GM21619 (cell line): Measurements from ENCODE around the gene ACTA1.
"Not testable (repeated sequence)": the region's sequence is repeated elsewhere in the genome, so short reads cannot be mapped to it uniquely, and the experiment has no call there.

Experiments used
- ATAC-seq: cut with Tn5 transposase; IDR thresholded peaks from one replicate; pipeline ENCODE4 v1.9.1; 2021; ENCODE audit not compliant: unreplicated experiment

Gene ACTA1

DNA sequence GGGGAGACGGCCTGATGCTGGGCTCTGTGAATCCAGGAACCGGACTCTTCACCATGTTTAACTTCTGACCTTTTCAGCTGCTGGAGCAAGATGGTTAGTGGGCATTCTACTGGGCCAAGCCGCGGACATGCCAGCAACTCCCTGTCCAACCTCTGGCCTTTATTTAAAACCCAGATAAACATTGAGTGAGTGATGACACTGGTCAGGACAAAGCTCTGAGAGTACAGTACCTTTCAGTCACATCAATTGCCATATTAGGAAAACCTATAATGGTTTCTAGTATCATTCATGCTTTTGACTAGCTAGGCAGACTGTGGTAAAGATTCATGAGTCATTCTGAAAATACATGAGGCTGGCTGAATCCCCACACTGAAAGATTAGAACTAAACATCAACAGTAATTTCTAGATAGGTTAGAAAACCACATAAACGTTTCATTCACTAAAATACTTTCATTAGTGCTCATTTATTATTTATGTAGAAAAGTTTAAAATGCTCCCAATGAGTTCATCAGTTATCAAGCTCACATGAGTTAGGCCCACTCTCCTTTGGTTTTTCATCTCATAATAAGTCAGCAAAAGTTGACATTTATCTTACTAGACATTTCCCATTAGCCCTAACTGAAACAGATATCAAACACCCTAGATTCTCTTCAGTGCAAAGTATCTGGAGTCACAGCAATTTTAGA lies 7.1 kb upstream of the ACTA1 start:
- ATAC-seq = peak; percentile 97

- no peak for ATAC-seq
Observed at GRCh38 chr1:229438021-229438420, 4.1 kb upstream of the ACTA1 start.

DNA sequence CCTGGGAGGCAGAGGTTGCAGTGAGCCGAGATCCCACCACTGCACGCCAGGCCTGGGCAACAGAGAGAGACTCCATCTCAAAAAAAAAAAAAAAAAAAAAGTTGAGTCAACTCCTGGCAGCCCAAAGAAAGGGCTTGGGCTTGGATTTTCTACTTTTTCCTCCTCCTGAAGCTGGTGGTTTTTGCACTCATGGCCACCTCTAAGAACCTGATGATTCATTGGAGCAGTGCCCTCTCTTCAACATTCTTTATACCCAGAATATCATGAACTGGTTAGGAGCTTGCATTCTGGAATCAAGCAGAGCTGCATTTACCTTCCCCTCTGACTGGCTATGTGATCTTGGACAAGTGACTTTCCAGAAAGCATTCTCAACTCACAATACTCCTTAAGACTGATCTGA lies 3.5 kb upstream of the ACTA1 start:
- no peak for ATAC-seq

GRCh38 chr1:229436201-229436600 lies 2.3 kb upstream of the ACTA1 start:
- ATAC-seq = no peak

DNA sequence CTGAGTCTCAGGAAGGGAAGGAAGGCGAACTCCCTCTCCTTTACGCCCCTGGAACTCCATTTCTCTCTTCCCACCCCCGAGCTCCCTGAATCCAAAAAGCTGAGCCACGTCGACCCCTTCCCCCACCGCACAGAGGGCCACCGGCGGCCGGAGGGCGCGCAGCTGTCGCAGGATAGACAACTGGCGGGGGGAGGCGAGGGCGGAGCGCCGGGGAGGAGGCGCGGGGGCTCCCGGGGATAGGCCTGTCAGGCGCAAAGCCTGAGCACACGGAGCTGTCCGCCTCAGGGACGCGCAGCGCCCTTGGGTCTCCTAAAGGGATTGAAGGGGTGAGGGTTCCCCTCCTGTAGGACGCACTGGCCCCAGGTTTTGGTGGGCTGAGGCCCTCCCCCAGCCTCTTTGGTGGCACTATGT lies 752 bp upstream of the ACTA1 start:
- no peak for ATAC-seq

DNA sequence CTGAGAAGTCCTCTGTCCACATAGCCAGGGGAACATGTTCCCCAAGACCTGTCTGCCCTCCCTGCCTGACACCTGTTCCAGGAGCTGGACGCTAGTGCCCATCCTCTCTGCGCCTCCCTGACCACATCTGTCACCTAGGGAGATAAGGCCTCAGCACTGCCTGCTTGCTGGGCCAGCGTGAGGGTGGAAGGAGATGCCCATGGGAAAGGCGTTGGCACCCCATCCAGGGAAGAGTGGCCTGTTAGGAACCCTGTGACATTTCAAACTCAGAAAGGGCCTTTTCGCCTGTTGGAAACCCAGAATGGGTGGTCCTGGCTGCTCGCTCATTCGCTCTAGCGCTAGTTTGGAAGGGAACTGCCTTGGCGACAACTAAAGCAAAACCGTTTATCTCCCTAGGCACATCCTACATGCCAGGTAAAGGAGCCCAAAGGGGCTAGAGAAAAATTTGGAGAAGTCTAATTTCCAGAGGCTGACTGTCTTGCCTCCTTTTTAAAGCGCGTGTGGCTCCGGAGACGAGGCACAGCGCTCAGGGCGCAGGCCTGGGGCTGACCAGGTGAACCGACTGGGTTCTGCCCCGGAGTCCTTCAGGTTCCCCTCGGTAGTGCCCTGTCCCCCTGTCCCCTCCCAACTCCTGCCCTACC lies 410 bp downstream of the ACTA1 start:
- no peak for ATAC-seq

- no peak for ATAC-seq
Observed at GRCh38 chr1:229432905-229433304, 989 bp downstream of the ACTA1 start.

- no peak for ATAC-seq
Observed at GRCh38 chr1:229432116-229432461, 1.8 kb downstream of the ACTA1 start.

- no peak for ATAC-seq
Observed at GRCh38 chr1:229431284-229432115, 2.4 kb downstream of the ACTA1 start.

DNA sequence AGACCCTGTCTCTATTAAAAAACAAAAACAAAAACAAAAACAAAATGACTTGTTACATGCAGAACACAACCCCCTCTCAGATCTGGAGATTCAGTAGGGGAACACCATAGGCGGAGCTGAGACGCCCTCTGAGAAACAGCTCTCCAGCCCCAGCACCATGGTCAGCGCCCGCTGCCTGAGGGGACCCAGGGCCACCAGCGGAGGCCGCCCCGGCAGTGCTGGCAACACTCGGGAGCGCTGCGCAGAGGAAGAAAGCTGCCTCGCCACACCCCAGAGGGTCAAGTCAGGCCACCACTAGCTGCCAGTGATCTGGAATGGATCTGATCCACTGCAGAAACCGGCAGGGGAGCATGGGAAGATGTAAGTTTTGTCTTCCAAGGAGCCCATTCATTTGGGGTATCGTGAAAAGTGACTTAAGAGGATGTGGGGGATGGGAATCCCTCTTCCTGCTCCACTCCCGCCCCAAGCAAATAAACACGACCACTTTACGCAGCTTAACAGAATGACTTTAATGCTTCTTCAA lies 3.1 kb downstream of the ACTA1 start:
- no peak for ATAC-seq

- ATAC-seq = no peak
Observed at GRCh38 chr1:229428256-229428655, 5.6 kb downstream of the ACTA1 start.

DNA sequence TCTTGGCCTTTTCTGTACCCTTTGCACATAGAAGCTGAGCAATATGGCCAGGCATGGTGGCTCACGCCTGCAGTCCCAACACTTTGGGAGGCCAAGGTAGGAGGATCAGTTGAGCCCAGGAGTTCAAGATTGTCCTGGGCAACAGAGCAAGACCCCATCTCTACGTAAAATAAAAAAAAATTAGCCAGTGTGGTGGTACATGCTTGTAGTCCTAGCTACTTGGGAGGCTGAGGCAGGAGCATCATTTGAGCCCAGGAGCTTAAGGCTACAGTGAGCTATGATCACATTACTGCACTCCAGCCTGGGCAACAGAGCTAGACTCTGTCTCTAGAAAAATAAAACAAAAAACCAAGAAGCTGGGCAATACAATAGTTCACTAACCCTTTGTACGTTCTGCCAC lies 6.3 kb downstream of the ACTA1 start:
- no peak for ATAC-seq

GRCh38 chr1:229425564-229426159 lies 8.2 kb downstream of the ACTA1 start:
- ATAC-seq = no peak

GRCh38 chr1:229420765-229421164 lies 13.1 kb downstream of the ACTA1 start:
- no peak for ATAC-seq

- ATAC-seq = no peak
Observed at GRCh38 chr1:229420224-229420623, 13.7 kb downstream of the ACTA1 start.

GRCh38 chr1:229418586-229418985 lies 15.3 kb downstream of the ACTA1 start:
- not testable (repeated sequence) for ATAC-seq

- not testable (repeated sequence) for ATAC-seq
Observed at GRCh38 chr1:229412810-229413209, 21.1 kb downstream of the ACTA1 start.

DNA sequence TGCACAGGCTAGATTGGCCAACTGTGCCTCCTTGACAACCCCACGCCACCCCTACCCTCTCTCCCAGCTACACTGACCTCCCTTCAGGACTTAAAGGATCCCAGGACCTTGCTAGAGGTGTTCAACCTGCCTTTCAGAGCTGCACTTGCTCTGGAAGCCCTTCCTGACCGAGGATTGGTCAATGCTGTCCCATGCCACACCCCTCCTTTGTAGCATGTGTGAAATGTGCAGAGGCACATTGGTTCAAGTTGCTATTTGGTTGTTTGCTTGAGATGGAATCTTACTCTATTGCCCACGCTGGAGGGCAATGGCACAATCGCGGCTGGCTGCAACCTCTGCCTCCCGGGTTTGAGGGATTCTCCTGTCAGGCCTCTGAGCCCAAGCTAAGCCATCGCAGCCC lies 21.8 kb downstream of the ACTA1 start:
- no peak for ATAC-seq

DNA sequence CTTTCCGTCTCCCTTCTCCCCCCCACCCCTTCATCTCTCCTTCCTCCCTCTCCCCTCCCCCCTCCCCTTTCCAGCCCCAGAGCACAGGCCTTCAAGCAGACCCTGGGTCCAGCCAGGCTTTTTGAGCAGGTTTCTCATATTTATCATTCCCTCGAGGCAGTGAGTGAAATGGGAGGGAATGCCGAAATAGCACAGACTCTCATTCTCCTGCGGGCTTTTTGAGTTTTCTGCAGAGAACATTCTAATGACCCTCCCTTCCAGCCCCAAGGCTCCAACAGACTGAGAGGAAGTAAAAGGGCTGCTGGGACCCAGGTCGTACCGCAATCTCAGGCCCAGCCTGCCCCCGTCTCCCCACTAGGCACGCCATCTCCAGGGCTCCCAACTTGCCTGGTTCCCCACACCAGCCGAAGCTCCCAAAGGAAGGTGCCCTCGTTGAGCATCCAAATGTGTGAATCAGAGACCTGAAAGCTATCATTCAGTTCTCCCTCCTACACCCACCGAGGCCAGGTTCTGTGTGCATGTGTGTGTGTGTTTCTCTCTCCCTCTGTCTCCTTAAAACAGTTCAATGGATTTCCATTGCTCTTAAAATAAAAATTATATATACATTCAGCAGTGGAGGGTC lies 22.3 kb downstream of the ACTA1 start:
- ATAC-seq = no peak

DNA sequence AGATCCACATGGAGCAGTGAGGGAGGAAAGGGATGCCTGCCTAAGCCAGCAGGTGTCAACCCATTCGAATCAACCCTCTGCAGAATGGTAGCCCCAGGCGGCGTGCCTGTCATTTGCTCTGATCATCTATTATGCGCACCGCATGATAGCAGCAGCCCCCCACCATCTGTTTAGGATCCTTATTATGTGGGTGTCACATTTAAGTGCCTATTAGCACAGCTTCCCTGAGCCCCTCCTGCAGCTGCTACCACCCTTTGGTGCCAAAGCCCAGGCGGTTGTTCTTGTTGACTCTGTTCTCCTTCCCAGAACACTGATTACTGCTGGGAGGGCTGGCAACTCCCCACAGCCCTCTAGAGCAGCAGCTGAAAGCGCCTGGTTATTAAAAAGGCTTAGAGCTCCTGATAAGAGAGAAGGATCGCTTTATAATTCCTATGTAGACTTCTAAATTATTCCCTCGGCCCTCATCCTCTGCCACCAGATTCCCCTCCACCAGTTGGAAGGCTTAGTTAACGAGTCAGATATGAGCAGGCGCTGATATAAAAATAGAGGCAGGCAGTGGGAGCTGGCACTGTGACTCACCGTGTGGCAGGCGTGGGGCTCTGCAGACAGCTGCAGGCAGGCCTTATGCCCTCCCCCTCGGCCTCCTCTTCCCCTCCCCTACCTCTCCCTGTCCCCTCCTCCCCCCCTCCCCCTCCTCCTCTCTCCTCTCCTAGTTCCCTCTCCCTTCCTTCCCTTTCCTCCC lies 23.0 kb downstream of the ACTA1 start:
- ATAC-seq = no peak
